Ramos (cell line): ENCODE measurements around the gene GLIS1.

ENCODE experiments used
- in situ Hi-C: fragments of 300-500 bp; cut with MboI; formaldehyde crosslinking; loops from one replicate; pipeline ENCODE4 v1.14.3; 2022; ENCODE audit warnings: low sequenced_read_pairs; ENCODE audit not compliant: unreplicated experiment

The GLIS1 gene

DNA sequence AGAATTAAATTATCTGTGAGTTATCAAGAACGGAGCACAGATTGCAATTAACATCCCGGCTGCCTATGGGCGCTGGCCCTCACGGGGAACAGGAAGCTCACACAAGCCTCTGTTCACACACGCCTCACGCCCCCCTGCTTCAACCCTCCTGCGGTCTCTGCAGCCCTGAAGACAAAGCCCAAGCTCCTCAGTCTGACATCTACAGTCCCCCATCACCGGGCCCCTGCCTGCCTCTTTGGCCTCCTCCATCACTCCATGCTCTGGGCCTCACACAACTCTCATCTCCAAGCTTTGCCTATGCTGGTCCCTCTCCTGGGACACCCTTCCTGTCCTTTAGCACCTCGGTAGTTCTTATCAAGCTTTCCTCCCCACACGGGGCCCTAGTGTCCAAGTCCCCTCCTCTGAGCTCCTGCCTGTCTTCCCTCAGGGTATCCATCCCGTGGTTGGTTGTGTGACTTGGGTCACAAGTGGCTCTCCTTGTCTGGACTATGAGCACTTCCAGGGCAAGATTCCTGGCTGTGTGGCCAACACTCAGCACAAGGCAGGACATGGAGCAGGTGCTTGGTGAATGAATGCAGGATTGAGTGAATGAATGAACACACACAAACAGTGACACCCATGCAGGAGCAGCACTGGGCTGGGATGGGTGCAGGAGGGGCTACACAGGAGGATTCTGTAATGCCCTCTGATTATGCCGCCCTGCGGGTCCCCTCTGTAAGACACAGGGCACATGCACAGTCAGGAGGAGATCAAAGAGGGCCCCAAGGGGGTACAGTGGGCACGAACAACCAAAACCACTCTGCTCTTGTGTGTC, 163.6 kb downstream of the GLIS1 start:
- in situ Hi-C loops, result no loop called here

DNA sequence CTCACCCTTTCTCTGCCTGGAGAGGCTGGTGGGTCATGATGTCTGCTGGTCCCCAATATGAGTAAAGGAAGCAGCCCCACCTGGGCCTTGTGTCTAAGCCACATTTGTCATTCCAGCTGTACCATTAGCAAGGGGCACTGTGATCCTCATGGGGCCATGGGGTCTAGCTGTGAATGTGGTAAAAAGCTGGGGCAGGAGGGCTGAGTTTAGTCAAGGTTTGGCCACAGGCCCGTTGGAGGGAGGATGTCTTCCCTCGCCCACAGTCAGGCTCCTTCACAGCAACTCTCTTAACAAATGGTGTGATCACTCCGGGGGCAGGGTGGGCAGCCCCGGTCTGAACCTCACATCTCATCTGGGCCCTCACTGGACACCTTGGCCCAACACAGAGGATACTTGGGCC, 164.3 kb downstream of the GLIS1 start:
- in situ Hi-C loops, result no loop called here

DNA sequence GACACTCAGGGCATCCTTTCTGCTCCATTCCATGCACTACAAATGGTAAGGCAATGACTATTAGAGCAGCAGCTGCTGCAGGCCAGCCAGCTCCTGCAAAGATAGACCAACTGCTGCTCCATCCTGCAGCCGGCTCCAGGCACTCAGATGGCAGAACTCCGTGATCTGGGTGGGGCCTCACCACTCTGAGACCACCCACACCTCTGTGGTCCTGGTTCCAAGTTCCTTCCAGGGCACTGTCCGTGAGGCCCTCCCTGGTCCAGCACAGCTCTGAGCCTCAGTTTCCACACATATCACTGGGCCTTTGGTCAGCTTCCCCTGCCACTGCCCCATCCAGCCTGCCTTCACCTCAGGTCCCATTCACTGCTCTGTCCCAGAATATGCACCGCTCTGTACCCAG, 165.0 kb downstream of the GLIS1 start:
- in situ Hi-C loops, result no loop called here

DNA sequence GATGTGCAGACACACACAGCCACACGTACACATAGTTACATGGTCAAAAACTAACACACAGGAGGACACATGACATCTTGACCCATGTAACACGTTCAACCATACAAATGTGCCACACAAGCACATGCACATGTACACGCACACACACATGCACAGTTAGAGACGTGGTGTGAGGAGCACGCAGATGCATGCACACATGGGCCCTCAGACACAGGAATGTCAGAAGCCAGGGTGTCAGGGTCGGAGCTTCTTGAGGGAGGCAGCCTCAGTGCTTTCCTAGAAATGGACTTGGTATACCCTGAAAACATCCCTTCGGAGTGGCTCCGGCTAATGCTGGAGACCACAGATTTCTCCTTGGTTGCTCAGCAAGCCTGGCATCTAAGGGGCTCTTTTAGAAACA, 165.4 kb downstream of the GLIS1 start:
- in situ Hi-C loops, result no loop called here

DNA sequence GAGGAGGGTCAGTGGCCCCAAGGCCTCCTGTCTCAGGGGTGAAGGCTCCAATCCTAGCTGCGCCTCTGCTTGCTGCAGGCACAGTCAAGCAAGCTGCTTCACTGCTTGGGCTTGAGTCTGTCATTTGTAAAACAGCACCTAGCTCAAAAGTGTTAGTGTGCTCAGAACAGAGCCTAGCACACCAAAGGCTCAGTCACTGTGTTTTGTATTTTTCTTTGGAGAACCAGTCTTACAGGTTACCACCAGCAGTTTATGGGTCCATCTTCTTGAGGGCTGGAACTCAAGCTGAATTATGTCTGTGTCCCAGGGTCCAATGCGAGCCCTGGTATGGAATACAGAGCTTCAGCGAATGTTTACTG, 166.2 kb downstream of the GLIS1 start:
- in situ Hi-C loops, result no loop called here

DNA sequence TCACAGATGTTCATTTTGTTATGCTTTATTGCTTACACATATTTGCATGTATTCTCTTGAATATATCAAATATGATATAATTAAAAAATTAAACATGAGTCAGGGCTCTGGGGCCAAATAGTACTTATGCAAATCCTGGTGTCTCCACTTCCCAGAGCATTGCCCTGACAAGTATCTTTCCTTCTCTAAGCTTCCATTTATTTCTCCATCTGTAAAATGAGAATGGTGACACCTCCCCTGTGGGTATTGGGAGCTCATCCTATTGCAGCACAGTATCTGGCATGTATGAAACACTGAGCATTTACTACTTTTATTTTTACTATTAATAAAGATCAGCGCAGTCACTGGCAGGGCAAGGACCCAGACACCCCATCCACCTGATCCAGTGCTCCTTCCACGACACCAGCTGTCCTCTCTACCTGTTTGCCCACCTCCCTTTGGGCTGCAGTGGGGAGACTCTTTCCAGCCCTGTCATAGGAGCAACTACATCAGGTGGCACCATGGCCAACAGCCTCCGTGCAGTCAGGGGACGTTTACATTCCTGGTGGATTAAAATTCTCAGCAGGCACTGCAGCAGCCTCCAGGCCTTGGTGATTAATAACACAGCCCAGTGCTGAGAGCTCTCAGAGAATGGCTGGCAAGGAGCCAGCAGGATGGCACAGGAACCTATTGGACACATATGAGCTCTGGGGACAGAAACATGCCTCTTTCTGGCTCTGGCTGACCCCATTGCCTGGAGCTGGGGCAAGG, 166.7 kb downstream of the GLIS1 start:
- in situ Hi-C loops, result no loop called here

DNA sequence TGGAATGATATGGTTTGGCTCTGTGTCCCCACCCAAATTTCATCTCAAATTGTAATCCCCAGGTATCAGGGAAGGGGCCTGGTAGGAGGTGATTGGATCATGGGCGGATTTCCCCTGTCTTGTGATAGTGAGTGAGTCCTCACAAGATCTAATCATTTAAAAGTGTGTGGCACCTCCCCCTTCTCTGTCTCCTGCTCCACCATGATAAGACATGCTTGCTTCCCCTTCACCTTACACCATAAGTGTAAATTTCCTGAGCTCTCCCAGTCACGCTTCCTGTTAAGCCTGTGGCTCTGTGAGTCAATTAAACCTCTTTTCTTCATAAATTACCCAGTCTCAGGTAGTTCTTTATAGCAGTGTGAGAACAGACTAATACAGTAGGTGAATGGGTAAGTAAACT, 170.4 kb downstream of the GLIS1 start:
- in situ Hi-C loops, result no loop called here

DNA sequence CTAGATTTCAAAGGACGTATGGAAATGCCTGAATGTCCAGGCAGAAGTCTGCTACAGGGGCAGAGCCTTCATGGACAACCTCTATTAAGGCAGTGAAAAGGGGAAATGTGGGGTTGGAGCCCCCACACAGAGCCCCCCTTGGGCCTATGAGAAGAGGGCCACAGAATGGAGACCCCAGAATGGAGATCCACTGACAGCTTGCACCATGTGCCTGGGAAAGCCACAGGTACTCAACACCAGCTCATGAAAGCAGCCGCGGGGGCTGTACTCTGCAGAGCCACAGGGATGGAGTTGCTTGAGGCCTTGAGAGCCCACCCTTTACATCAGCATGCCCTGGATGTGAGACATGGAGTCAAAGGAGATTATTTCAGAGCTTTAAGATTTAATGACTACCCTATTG, 171.1 kb downstream of the GLIS1 start:
- in situ Hi-C loops, result no loop called here

DNA sequence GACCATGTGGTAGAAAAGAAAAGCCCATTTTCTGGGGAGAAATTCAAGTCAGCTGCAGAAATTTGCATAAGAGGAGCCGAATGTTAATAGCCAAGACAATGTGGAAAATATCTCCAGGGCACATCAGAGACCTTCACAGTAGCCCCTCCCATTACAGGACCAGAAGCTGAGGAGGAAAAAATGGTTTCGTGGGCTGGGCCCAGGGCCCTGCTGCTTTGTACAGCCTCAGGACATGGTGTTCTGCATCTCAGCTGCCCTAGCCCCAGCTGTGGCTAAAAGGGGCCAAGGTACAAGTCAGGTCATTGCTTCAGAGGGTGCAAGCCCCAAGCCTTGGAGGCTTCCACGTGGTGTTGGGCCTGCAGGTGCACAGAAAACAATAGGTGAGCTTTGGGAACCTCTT, 171.5 kb downstream of the GLIS1 start:
- in situ Hi-C loops, result no loop called here

DNA sequence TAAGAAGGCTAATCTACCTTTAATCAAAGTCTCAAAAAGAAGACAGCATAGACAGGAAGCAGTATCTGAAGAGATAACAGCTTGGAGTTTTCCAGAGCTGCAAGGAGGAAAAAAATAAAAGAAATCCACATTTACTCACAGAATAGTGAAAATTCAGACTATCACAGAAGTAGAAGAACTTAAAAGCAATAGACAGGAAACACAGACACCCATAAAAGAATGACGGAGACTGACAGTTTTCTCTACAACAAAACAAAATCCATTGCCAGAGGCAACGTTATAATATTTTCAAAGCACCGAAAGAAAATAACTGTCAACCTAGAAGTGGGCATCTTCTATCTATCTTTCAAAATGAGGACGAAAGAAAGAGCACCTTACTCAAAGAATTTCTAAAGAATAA, 175.4 kb downstream of the GLIS1 start:
- in situ Hi-C loops, result no loop called here

DNA sequence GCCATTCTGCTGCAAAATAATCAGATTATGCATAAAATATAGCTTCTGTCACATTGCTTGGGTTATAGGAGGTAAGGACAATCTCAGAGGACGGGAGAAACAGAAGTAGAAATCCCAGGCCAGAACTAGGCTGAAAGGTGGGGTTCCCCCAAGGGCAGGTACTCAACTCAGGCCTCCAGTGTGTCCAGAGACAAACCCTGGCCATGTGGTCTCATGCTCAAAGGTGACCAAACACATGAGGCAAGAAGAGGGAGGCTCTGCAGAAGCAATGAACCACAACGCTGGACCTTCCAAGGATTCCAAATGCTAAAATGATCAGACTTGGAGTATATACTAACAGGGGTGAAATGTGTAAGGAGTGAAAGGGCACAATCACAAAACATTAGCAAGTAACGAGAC, 176.0 kb downstream of the GLIS1 start:
- in situ Hi-C loops, result no loop called here

DNA sequence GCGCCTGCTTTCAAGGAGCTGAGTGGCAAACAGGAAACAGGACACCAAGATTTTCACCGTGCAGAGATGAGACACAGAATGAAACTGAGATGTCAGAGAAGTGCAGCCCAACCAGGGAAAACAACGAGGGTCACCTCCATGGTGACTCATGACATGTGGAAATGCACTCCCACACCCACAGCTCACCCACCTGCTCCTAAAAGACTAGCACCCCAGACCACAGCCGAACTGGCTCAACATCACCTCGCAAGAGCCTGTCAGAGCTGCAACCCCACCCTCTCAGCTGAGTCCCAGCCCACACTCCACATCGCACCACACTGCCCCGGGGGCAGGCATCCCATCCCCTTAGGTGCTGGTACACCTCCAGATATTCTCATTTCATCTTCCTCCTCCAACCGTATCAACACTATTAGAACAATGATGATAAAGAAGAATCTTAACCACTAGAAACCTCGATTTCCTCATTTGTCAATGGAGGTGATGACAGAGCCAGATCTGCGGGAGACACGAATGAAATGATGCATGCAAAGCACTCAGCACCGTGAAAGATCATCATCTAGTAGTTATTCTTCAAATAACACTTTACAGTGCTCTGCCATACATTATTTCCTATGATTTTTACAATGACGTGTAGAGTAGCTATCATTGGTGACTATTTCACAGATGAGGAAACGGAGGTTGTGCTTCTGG, 176.5 kb downstream of the GLIS1 start:
- in situ Hi-C loops, result no loop called here

DNA sequence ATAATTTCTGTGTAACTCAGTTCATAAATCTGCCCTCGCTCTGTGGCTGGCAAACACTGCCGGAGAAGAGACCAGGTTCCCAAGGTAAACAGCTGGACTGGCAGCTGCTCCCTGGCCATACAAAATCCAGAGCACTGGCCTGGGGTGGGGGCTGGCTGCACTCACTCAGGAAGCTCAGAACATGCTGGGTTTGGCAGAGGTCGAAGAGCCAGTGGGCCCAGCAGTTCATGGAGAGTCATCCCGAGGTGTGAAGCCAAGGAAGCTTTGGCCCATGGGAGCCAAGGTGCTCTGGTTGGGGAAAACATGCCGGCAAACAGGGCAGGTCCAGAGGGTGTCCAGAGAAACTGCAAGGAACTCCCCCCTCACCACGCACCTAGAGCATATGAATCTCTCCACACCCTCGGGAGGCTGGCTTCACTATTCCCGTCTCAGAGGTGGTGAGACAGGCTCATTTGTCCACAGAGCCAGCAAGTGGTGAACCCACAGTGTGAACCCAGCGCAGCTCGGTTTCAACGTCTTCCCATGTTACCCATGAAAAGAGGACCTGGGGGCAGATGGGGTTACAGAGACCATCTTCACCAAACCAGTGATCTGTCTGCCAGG, 177.4 kb downstream of the GLIS1 start:
- in situ Hi-C loops, result no loop called here

DNA sequence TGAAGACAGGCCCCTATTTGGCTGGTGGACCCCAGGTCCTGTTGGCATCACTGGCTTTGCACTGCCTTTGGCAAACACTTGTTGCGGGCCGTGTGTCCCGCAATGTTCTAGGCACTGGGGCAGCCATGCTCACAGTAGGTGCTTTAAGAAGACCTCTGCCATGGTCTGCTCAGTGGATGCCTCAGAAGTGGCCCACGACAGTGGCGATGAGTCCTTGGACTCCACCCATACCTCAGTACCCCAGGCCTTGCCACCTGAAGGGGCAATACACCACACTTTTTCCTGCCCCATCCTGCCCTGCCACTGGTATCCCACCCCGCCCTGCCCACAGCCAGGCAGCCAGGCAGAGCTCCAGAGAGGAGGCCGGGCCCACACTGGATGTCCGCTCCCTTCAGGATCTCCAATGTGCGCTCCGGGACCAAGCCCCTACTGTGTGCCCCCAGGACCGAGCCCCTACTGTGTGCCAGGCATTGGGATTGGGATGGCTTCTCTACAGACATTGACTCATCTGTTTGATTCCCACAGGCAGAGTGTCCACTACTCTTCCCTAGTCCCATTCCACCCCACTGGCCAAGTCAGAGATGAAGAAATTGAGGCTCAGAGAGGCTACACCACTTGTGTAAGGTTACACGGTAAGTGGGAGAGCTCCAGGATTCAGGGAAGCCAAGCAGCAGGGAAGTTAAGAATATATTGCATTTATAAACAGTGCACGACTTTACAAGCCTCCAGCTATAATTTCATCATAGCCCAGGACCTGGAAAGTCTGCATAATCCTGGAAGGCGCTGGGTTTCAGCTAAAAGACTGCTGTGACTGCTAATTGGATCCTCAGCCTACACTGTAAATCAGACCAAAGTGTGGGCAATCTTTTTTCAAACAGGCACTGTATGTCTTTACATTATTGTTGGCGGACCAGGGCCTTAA, 178.1 kb downstream of the GLIS1 start:
- in situ Hi-C loops, result no loop called here

DNA sequence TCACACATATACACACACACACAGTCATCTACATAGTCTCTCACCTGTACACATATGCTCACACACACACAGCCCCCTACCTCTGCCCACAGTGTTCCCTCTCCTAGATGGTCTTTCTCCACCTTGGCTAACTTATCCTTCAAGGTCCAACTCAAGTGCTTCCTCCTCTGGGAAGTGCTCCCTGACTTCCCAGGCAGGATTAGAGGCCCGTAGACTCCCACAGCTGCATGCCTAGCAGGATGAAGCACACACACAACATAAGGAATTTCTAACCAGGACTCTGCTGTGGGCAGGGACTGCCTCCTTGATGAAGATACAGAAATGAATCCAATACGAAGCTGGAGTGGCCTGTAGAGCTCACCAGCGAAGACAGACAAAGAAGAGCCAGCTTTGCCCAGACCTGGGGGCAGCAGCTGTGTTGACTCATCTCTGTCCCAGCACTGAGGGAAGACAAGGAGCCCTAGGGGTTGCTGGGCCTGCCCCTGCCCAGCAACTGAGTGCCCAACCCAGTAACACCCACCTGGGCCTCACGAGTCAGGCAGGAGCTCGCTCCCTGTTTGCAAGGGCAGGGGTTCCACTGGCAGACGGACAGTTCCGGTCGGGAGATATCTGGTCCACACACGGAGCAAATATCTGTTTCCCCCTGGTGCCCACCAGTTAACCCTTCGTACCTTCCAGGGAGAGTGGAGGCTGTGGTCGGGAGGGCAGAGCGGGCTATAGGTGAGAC, 178.9 kb downstream of the GLIS1 start:
- in situ Hi-C loops, result no loop called here

DNA sequence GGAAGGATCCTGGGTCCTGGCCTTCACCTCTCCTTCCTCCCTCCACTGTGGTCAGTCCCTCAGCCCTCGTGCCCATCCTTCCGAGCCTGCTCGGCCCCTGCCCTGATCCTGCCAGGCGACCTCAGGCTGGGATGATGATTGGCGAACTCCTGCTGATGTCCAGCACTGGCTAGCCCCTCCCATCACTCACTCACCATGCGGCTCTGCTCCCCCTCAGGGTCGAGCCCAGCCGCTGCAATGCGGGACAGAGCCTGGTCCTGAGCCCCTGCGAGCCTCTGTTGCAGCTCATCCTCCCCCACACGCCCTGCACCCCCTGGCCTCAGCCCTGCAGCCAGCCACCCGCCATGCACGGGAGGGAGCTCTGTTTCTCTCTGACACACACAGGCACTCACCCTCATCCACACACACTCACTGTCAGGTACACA, 179.6 kb downstream of the GLIS1 start:
- in situ Hi-C loops, result no loop called here

DNA sequence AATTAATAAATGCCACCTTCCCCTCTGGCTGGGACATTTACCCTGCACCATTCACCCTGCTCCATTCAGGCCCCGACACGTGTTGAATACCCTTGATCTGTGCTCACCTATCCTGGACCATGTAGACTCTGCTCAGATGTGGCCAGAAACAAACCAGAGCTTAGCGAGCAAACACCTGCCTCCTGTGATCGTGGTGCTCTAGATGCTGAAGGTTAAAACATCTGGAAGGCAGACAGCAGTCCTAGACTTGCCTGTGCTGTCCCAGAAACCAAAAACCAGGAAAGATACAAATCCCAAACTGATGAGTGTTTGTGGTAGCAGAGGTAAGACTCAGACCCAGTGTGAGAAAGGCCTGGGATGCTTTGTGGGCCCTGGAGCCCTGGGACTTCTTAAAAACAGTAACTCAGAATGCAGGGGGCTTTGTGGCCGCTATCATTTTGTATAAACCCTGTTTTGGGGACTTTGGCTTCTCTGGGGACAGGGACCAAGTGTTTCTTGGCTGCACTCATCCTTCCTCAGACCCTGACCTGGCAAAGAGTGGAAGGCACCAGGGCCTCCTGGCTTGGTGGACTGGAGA, 180.1 kb downstream of the GLIS1 start:
- in situ Hi-C loops, result no loop called here

DNA sequence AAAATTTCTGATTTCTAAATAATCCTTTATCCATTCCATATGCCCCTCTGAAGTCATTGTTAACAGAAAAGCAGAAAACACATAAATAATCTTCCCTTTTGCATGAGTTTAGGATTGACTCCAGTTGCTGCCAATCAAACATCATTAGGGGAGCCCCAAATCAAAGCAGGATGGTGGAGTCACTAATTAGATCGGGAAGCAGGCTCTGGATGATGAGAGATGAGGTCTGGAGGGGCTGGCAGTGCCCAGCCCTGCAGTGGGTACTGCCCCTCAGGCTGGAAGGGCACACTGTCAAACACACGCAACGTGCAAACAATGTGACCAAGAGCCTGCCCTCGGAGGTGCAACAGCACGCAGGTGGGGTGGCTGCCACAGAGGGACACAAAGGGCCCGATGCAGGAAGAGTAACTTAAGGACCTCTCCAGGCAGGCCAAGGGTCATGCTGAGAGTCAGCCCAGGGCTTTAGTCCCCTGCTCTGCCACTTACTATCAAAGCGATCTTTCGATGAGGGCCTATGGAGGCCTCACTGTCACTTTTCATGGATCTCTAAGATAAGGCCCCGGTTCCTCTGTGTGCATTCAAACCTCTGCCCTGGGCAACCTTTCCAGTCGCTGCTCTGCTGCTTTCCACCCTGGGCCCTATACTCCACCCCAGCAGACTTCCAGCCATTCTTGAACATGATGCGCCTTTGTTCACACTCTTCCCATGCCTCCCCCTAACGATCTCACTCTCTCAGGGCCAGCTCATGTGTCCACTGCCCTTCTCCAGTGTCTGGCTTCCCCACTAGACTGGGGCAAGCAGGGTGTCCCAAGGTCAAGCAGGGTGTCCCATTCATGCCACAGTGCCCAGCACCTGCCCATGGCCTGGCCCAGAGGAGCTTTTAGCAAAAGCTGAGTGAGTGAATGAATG, 180.9 kb downstream of the GLIS1 start:
- in situ Hi-C loops, result no loop called here
